ENCODE results near the gene SYCP3.

- no peak for TF ChIP-seq CTCF (conservative IDR thresholded peaks at IDR 0.05 in 1 of 2, IDR thresholded peaks at IDR 0.05 in 1 of 2; ENCODE audit: extremely low read depth in 1 of 2, insufficient read depth in 1 of 2, low read depth in 1 of 2, low read length in 2 of 2)
- no peak for TF ChIP-seq EZH2 (IDR thresholded peaks at IDR 0.05; ENCODE audit: borderline replicate concordance, low read length)
Measured at GRCh38 chr12:101783150-101783549, 43.9 kb upstream of the SYCP3 start.
